Hematopoietic multipotent progenitor cell treated with erythropoietin and hydrocortisone succinate and interleukin-3 and kit ligand, for 15 days (in vitro differentiated cells): ENCODE results near the gene SRSF1.

Experiments
- DNase-seq: peaks from one replicate; pipeline ENCODE4 v3.0.0-alpha.2; 2015; ENCODE audit warnings: low spot score

SRSF1 gene

DNA sequence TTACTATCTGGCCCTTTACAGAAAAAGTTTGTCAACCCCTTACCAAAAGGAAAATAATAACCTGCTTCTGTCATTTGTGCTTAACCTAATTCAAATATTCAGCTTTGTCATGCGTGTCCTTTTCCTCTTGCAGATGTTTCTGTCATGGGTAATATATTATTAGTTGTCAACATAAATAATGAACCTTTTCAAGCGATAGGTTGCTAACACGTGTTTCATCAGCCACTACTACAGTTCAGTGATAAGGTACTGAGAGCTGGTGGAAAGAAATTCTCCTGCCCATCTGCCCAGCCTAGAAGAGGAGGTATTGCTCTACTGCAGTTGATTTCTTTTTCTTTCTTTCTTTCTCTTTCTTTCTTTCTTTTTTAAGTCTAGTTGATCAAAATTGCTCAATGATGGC lies 12.0 kb upstream of the SRSF1 start:
- DNase-seq = no peak

DNA sequence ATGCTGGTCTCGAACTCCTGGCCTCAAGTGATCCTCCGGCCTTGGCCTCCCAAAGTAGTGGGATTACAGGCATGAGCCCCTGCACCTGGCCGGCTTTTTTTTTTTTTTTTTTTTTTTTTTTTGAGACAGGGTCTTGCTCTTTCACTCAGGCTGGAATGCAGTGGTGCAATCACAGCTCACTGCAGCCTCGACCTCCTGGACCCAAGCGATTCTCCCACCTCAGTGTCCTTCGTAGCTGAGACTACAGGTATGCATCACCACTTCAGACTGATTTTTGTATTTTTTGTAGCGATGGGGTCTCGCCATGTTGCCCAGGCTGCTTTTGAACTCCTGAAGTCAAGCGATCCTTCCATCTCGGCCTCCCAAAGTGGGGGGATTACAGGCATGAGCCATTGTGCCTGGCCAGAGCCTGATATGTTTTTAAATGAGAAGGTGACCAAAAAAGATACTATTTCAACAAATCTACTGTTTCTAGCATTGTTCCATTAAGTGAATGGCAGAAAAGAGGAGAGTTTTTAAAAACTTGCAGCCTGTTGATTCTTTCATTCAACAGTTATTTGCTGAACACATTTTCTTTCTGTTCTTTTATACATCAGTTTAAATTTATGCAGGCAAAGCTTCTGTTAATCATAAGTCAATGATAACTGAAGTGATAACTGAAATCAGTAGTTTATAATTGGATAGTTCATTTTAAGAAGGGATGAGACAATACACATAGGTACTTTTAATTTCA lies 3.2 kb upstream of the SRSF1 start:
- no peak for DNase-seq

DNA sequence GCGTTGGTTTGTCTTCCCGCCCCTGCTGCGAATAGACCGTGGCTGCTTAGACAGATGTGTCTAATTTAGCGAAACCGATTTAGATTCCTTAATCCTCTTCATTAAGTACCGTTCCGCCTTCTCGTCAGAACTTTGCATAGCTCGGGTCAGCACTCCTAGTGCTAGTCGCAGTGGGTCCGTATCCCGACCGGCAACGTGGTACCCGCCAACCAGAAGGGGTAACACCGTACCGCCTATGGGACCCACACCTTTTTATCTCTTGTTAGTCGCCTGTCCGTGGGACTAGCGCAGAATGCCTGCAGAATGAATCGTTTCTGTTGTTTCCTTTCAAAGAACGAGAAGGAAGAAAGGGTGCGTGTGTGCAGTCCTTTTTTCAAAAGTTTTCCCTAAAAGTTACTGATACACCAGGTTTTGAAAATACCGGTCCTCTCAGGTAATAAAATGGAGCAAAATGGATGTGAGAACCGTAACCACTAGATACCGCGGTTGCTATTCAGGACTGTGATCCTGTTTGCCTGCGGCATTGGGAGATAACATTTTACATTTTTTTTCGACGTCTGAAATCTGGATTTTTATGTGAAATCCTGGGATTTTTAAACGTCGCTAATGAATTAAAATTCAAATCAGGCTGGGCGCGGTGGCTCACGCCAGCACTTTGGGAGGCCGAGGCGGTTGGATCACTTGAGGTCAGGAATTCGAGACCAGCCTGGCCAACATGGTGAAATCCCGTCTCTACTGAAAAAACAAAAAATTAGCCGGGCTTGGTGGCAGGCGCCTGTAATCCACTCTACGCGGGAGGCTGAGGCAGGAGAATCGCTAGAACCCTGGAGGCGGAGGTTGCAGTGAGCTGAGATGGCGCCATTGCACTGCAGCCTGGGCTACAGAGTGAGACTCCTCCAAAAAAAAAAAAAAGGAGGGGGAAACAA lies 998 bp upstream of the SRSF1 start:
- DNase-seq = no peak

DNA sequence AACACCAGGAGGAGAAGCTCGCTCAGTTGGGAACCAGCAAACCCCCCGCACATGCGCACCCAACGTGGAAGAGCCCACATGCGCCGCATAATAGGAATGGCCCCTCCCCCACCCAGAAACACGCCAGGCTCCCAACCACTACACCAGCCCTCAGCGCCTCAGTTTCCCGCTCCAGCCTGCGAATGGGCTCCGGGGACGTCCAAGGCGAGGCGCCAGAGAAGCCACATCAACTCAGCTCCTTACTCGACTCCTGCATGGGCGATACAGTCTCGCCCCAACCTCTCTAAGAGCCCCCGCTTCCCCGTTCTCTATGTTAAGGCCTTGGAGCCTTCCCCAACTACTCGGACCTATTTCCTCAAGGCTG lies 504 bp downstream of the SRSF1 start:
- peak; percentile 51 for DNase-seq

DNA sequence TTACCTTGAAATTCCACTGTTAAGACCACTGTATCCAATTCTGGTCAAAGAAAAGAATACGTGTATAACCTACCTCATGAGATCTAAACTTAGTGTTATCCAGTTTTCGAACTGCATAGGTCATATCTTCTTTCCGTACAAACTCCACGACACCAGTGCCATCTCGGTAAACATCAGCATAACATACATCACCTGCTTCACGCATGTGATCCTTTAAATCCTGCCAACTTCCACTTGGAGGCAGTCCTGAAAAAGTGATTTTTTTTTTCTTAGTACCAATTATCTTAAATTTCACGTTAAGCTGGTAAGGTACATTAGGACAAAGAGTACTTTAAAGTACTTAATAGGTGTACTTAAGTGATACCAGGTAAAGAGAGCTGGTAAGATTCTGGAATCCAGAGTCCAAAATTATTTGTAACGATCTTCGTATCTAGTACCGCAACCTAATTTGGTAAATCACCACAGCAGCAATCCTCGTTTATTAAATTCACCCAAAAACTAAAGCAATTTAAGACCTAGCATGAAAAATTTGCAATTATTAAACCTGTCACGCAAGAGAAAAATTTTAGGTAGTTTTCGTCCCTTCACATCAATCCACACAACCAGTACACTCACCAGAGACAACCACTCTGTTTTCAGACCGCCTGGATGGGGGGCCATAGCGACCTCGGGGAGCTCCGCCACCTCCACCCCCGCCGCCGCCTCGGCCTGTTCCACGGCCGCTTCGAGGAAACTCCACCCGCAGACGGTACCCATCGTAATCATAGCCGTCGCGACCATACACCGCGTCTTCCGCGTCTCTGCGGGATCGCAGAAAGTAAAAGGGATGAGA lies 1.1 kb downstream of the SRSF1 start:
- no peak for DNase-seq

DNA sequence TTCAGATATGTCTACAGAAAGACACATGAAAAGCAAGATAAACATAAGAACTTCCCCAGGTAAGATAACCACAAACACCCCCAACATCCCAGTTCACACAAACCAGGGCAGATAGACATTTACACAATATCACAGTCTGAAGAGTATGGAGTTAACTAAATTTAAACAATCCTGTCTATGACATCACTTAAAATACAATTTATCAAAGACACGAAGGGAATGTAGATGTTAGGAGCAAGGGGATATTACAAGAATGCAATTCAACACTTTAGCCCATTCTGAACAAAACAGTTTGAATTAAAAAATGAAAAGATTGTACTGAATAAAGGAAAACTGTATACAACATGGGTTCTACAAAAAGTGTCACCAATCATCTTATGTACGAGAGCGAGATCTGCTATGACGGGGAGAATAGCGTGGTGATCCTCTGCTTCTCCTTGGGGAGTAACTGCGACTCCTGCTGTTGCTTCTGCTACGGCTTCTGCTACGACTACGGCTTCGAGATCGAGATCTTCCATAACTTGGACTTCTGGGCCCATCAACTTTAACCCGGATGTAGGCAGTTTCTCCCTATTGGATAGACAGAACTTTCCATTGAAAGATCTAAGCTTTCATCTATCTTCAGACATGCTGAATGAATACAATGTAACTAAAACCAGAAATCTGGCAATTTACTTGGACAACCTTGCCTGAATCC lies 1.9 kb downstream of the SRSF1 start:
- DNase-seq = no peak

DNA sequence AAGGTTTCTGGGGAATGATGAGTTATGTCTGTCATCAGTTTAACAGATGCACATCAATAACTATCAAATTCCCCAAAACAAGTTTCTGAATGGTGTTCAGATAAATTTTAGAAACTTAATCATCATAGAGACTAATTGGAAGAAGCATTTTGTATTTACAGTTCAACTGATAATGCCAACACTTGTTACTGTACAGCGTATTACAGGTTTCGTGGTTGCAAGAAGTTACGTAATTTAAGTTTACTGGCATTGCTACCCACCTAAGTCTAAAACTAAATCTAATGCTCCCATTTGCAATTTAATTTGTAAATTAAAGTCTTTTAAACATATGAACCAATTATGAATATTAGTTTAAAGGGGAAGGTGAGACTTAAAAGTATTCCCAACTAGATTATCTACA lies 3.0 kb downstream of the SRSF1 start:
- DNase-seq = no peak

DNA sequence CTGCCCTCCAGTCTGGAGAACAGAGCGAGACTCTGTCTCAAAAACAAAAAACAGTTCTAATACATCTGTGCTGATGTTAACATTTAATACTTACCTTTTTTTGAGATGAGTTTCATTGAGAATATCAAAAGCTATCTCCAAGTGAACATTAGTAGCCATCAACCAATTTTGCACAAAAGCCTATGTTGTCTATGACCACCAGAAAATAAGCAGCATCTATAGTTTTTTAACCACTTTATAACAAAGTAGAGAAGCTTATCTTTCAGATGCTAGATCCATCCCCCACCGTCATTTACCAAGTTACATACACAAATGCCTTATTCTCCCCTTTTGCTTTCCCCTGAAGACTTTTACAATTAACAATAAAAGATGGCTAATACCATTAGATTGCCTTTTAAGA lies 4.1 kb downstream of the SRSF1 start:
- DNase-seq = no peak

DNA sequence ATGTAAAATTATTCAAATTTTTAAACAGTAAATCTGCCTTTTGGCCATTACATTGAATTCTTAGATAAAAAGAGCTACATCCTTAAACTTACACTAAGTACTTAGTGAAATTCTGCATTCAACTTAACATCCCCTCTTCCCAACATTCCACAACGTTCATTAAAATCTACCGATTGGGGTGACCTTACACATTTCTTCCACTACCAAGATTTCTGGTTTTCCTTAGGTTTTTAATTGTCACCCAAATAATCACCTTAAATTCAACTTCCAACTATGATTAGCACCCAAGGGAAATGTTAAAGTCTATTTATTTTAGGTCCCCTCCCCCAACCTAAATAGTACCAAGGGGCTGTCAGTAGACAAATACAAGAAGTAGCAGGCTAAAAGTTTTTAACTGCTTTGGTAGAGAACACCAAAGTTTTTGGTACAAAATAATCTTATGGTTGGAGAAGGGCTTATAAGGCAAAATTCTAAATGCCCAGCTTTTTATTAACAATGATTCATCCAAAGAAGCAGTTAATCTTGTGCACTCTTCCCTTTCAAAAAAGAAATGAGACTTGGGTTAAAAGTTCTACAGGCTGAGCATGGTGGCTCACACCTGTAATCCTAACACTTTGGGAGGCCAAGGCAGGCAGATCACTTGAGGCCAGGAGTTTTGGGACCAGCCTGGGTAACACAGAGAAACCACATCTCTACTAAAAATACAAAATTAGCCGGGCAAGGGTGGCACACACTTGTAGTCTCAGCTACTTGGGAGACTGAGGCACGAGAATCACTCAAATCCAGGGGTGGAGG lies 4.7 kb downstream of the SRSF1 start:
- DNase-seq = no peak

DNA sequence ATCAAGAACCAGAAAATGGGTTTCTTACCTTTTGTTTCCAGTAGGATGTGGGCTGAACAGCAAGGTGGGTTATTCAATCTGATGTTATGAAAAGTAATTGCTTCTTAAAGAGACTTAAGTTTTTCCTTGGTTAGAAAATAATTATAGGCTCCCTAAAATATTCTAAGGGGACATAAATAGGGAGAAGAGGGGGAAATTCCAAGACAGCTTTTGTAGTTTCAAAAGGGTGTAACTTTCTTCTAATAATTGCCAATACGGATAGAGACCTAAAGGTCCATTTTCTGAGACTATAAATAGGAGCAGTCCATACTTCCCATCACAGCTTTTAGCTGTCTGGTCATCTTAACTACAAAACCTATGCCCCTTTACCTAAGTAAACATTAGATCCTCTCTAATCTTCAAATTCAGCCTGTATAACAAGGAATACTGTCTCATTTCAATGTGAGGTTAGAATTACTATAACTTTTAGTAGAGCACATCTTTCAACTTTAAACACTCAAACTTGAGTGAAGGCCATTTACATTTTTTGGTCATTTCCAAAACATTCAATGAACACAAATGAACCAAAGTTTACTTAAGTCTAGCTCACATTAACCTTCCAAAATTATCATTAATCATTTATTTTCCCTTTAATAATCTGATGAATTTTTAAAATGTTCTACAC lies 5.5 kb downstream of the SRSF1 start:
- no peak for DNase-seq

DNA sequence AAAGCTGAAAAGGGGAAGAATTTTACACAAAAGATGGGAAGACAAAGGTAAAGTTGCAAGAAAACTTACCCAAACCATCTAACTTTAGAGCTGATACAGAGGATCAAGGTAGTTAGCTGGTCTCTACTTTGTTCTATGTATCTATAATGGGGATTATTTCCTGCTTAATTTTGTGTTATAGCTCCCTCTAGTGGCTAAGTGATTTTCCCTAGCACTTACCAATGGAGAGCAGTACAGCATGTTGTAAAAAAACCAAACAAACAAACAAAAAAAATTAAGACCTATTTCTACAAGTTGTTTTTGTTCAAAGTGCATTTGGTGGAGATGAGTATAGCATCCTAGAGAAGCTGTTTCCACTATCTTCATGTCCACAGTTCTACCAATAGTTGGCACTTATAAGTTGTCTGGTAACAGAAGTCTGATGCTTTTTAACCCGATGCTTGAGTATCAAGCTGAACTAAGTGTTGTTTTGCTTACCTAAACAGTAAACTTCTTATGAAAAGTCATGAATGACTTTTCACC lies 7.5 kb downstream of the SRSF1 start:
- DNase-seq = peak; percentile 89

DNA sequence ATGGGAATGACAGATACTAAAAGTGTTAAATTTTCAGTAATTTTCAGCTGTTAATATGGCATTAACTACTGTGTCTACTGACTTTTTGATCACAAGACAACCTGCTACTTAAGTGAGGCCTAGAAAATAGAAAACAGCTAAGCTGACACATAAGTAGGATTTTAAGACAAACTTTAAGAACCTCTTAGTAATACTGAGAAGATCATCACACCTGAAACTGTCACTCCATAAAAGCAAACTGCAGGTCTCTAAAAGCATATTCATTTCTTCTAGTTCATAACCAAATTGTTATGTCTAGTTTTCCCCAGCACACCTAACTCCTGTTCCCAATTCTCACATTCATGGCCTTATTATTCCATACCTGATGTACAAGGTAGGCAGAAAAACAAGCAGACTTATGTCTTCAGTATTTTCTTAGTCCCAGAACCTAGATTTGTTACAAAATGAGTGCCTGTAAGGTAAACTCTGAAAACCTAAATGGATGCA lies 8.0 kb downstream of the SRSF1 start:
- no peak for DNase-seq

DNA sequence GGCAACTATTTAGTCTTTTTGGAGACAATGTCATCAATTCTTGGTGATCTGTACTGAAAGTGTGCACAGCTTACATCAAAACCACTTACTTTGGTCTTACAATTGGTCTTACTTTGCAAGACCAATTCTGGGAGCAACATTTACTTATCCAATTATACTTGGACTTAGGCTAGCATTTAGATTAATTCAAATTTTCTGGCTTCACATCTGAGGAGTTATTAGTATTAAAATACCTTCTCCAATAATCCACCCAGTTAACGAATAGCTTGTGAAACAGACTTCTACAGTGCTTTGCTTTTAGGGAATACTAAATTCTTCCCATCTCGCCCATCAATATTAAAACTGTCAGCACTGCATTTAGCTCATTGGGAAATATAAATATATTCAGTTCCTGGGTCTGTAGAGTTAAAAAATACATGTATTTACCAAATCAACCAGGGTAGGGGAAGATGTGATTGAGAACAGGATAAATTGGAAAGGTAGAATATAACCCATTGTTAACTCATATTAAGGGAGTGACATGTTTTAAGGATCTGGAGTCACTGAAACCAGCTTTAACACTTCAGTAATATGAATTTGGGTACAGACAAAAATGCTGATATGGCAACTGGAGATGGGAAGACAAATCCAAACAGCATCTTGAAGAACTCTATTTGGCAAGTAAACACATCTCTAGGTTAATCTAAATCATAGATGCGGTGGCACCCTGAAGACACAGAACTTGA lies 9.8 kb downstream of the SRSF1 start:
- DNase-seq = no peak

DNA sequence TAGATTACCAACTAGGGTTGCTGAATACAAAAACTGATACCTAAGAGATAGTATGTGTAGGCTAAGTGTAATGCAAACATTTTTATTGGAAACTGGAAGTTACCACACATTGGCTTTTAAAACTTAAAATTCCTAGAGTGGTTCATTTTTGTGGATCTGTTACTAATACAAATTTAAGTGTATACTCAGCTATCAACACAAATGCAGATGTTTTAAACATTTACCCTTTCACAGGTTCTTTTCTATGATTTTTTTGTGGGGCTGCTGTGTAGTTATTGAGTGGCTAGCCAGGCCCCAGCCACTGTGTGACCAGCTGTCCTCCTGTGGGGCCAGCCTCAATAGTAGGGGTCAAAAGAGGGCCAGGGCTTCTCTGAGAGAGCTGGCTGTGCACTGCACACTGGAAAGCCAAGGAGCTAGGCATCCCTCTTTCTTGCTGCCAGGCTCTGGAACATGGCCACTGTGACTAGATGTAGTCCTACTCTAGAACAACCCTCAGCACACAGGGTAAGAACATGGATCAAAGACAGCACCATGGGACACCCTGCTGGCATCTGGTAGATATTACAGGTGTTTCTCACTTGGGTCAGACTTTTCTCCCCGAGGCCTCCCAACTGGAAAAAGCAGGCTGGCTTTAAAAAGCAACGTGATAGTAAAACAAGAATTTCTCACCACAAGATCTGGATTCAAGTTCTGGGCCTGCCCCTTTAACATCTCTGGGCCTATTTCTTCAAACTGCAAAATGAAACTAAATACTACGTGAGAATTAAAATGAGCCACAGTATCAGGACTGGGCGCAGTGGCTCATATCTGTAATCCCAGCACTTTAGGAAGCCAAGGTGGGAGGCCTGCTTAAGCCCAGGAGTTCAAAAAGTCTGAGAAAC lies 11.7 kb downstream of the SRSF1 start:
- peak; percentile 77 for DNase-seq

DNA sequence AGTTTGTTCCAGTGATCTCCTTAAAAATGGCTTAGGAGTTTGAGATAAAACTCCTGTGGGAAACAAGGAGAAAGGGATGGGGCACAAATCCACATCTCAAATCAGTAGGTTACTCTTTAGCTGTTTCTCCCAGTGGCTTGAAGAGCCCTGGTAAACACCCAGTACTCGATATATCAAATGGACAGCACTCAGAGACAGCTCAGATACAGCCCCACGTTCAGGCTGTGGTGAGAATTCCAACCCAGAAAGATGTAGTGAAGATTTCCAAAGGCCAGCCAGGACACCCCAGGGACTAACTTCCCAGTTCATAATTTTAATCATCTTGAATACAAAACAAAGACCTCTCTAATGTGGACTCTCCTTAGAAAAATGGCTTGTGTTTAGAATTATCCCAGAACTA lies 12.6 kb downstream of the SRSF1 start:
- DNase-seq = no peak

DNA sequence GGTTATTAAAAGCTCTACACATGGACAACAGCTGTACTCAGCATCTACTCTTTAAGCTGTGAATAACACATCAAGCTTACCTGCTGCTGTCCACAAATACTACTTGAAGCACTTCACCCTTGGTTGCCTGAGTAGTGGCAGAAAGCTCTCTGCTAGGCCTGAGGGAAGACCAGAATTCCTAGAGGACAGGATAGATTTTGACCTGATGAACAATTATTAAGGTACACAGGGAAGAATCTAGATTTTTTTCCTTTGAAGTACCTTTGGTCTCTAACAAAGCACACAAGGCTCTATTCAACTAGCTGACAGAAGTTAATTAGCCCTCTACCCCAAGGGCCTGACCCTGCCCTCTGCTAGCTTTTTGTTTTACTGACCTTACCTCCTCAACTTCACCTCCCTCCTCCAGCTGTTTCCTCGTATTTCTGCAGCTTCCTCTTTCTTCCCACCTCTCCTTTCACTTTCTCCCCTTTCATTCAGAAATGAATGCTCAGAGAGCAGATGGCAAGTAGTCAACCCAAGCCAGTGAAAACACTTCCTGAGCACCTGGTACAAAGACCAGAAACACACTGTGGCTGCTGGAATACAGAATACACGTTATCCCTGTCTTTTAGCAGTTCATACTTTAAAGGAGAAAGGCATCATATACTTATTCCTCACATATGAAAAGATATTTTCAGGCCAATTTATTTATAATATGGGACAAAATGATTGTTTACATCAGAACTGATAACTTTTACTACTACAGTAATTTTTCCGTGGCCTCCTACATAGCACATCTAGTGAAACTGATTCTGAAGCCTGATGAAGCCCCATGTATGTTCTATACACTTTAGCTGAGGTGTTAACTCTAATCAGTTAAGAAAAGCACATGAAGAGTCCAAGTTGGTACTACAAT lies 13.3 kb downstream of the SRSF1 start:
- no peak for DNase-seq

DNA sequence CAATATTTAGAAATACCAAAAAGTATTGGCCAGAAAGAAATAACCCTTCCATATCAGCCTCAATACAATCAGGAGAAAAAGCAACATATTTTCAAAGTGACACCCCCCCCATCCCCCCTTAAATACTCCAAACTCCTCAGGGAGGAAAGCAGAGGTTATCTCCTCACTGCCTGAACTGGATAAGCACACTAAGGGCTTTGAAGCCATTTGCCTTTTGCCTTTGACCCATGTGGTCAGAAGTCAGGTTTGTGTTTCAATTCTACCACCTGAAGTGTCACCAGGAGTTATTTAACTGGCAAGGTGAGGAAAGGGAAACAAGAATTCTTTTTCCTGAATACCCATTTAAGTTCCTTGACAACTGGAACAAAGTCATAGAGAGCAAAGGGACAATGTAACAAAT lies 15.5 kb downstream of the SRSF1 start:
- DNase-seq = no peak
